Measurements from ENCODE around the gene ABL2. TPM values are rescaled to one million over a fixed set of nuclear protein-coding genes. Genes with fewer than 3 reads are reported as not detected.
"Not testable (repeated sequence)": the region's sequence is repeated elsewhere in the genome, so short reads cannot be mapped to it uniquely, and the experiment has no call there.

Gene ABL2
- total RNA-seq, 1 donor from 2014 or later = 18.6 TPM

DNA sequence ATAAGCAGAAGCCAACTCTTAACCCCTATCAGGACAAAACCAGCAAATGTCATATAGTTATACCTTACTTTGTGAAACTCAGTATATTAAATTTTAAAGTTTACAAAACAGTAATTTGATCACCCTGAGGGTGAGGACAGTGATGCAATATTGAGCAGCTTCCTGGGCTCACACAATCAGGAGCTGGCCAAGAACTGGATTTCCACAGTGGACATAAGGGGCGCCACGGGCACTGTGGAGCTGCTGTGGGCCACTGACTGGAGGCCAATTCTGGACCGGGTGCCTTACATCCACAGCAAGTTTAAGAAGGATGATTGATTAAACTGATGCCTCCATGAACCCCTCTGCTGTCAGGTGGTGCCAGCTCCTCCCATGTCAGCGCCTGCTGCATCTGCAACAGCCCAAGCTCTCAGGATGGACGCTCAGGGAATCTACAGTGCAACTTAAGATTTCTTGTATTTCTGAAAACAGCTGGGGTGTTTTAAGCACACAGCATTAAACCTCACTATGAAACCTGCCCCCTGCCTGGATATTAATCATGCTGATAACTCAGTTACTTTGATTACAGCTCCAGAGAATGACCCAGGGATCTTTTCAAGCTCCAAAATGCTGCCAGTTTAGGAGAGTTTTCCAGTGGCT is 91.7 kb downstream of the ABL2 start:
- no peak for TF ChIP-seq CTCF (conservative IDR thresholded peaks at IDR 0.05)
- H3K4me3 Mint-ChIP-seq = no peak overlapping the region
- H3K36me3 Mint-ChIP-seq = peaks cover 18% of the 10 kb centered on the region
- H3K27me3 Mint-ChIP-seq = no peaks in the 10 kb centered on the region
- DNase-seq (ENCODE audit: extremely low spot score, unreplicated experiment) = no peak
- peaks cover 8% of the 10 kb centered on the region for H3K4me1 Mint-ChIP-seq (ENCODE audit: unreplicated experiment)
- H3K27ac Mint-ChIP-seq = no peak overlapping the region
- no peaks in the 10 kb centered on the region for H3K9me3 Mint-ChIP-seq

DNA sequence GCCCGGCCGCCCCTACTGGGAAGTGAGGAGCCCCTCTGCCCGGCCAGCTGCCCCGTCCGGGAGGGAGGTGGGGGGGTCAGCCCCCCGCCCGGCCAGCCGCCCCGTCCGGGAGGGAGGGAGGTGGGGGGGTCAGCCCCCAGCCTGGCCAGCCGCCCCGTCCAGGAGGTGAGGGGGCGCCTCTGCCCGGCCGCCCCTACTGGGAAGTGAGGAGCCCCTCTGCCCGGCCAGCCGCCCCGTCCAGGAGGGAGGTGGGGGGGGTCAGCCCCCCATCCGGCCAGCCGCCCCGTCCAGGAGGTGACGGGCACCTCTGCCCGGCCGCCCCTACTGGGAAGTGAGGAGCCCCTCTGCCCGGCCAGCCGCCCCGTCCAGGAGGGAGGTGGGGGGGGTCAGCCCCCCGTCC is 93.8 kb downstream of the ABL2 start:
- H3K9me3 Mint-ChIP-seq; H3K4me3 Mint-ChIP-seq; DNase-seq (ENCODE audit: extremely low spot score, unreplicated experiment); H3K27ac Mint-ChIP-seq; H3K4me1 Mint-ChIP-seq (ENCODE audit: unreplicated experiment); H3K27me3 Mint-ChIP-seq: not testable (repeated sequence)
- H3K36me3 Mint-ChIP-seq = peaks cover 18% of the 10 kb centered on the region

DNA sequence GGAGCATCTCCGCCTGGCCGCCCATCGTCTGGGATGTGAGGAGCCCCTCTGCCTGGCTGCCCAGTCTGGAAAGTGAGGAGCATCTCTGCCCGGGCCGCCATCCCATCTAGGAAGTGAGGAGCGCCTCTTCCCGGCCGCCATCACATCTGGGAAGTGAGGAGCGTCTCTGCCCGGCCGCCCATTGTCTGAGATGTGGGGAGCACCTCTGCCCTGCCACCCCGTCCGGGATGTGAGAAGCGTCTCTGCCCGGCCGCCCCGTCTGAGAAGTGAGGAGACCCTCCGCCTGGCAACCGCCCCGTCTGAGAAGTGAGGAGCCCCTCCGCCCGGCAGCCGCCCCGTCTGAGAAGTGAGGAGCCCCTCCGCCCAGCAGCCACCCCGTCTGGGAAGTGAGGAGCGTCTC is 94.3 kb downstream of the ABL2 start:
- H3K4me1 Mint-ChIP-seq (ENCODE audit: unreplicated experiment); H3K27ac Mint-ChIP-seq; DNase-seq (ENCODE audit: extremely low spot score, unreplicated experiment); H3K4me3 Mint-ChIP-seq; H3K9me3 Mint-ChIP-seq; H3K27me3 Mint-ChIP-seq: not testable (repeated sequence)
- H3K36me3 Mint-ChIP-seq = peaks cover 18% of the 10 kb centered on the region

- Mint-ChIP-seq H3K27me3 (no peaks in the 10 kb centered on the region), H3K4me3 (no peak overlapping the region), H3K9me3 (peaks cover 4% of the 10 kb centered on the region), H3K4me1 (ENCODE audit: unreplicated experiment) (peaks cover 4% of the 10 kb centered on the region), H3K27ac (peak overlapping the region; percentile 48), H3K36me3 (peaks cover 17% of the 10 kb centered on the region)
- TF ChIP-seq CTCF (conservative IDR thresholded peaks at IDR 0.05) = no peak
- no peak for DNase-seq (ENCODE audit: extremely low spot score, unreplicated experiment)
These were observed 99.6 kb downstream of the ABL2 start for GRCh38 chr1:179129702-179130473.

- TF ChIP-seq CTCF (conservative IDR thresholded peaks at IDR 0.05) = no peak
- H3K27ac Mint-ChIP-seq = no peak overlapping the region
- H3K4me1 Mint-ChIP-seq (ENCODE audit: unreplicated experiment) = peaks cover 4% of the 10 kb centered on the region
- H3K27me3 Mint-ChIP-seq = no peaks in the 10 kb centered on the region
- H3K36me3 Mint-ChIP-seq = peaks cover 21% of the 10 kb centered on the region
- DNase-seq (ENCODE audit: extremely low spot score, unreplicated experiment) = no peak
- peaks cover 4% of the 10 kb centered on the region for H3K9me3 Mint-ChIP-seq
- no peak overlapping the region for H3K4me3 Mint-ChIP-seq
These were observed 101.0 kb downstream of the ABL2 start for GRCh38 chr1:179128520-179128919.

- TF ChIP-seq CTCF (conservative IDR thresholded peaks at IDR 0.05) = no peak
- no peak for DNase-seq (ENCODE audit: extremely low spot score, unreplicated experiment)
- H3K4me3 Mint-ChIP-seq = no peak overlapping the region
- peaks cover 17% of the 10 kb centered on the region for H3K36me3 Mint-ChIP-seq
- H3K27me3 Mint-ChIP-seq = no peaks in the 10 kb centered on the region
- peaks cover 4% of the 10 kb centered on the region for H3K4me1 Mint-ChIP-seq (ENCODE audit: unreplicated experiment)
- H3K27ac Mint-ChIP-seq = no peak overlapping the region
- peaks cover 4% of the 10 kb centered on the region for H3K9me3 Mint-ChIP-seq
These were observed 102.1 kb downstream of the ABL2 start for GRCh38 chr1:179127163-179127895.
